Keratinocyte (primary cell): ENCODE data around the gene PDZRN3.

Experiments
- CTCF ChIP-seq, 3 experiments: IDR thresholded peaks in 1 of 3; conservative IDR thresholded peaks in 1 of 3; optimal IDR thresholded peaks in 1 of 3; 2 replicates in 2 of 3; 3 replicates in 1 of 3; pipeline versions ENCODE3 to v1.5.1; 2011; ENCODE audit warnings: low read length in 3 of 3, mild to moderate bottlenecking in 3 of 3, moderate library complexity in 2 of 3, control low read depth in 1 of 3, inconsistent platforms in 1 of 3; ENCODE audit not compliant: insufficient read depth in 2 of 3; ENCODE audit errors: extremely low read depth in 1 of 3
- EZH2 ChIP-seq: IDR thresholded peaks from one replicate; pipeline ENCODE4 v1.6.1; 2012; ENCODE audit warnings: inconsistent platforms, mild to moderate bottlenecking, low read length, moderate library complexity

- no peak for TF ChIP-seq CTCF (optimal IDR thresholded peaks at IDR 0.05 in 1 of 3, IDR thresholded peaks at IDR 0.05 in 1 of 3, conservative IDR thresholded peaks at IDR 0.05 in 1 of 3; ENCODE audit: extremely low read depth in 1 of 3, insufficient read depth in 2 of 3, low read length in 3 of 3)
- TF ChIP-seq EZH2, result no peak
Measured at GRCh38 chr3:73561494-73561893, 63.2 kb downstream of the PDZRN3 start.
